HCT116 (cell line): Measurements from ENCODE around the gene TNPO1. TPM values are rescaled to one million over a fixed set of nuclear protein-coding genes. Genes with fewer than 3 reads are reported as not detected.

Source experiments
- ATAC-seq: fragments of 200-7000 bp; cut with Tn5 transposase; 2 replicates; pipeline ENCODE4 v1.9.1; 2020; ENCODE audit warnings: mild to moderate bottlenecking, moderate library complexity
- BruUV-seq: library from RNA; stranded (reverse); fragments of 400-500 nt; replicated peaks from 2 replicates; lab custom pipeline; 2021; lab: Mats Ljungman, UMichigan
- CTCF ChIA-PET: fragments of 300-600 bp; sonication (Branson Sonifier 250); formaldehyde crosslinking; loops from one replicate; lab custom pipeline; 2021; ENCODE audit warnings: antibody characterized with exemption; lab: Charles Lee
- POLR2A ChIA-PET: fragments of 300-600, 350-600 bp; sonication (Branson Sonifier 250); formaldehyde crosslinking; loops from one replicate; lab custom pipeline; 2021; ENCODE audit warnings: antibody characterized with exemption; lab: Charles Lee
- RAD21 ChIA-PET, 2 experiments: fragments of 300-600 bp; sonication (Branson Sonifier 250); formaldehyde crosslinking; loops; one replicate each; lab custom pipeline; 2023; ENCODE audit warnings: low total read pairs in 2 of 2; ENCODE audit not compliant: uncharacterized antibody in 2 of 2, unreplicated experiment in 2 of 2, low non-redundant PET in 1 of 2; lab: Charles Lee
- DNase-seq: peaks from one replicate; pipeline ENCODE4 v3.0.0-alpha.2; 2010; ENCODE audit warnings: low read depth, low spot score
- H2AFZ ChIP-seq: fragments of 200-600 bp; shearing (Covaris generic), sonication (generic); 2 replicates; pipeline ENCODE4 v1.6.1; 2017; ENCODE audit warnings: low read depth, mixed run types, mixed read lengths, antibody characterized with exemption, low read length; ENCODE audit not compliant: poor library complexity, severe bottlenecking
- H3K27ac ChIP-seq: 2 replicates; pipeline ENCODE4 v1.5.1; 2012; ENCODE audit warnings: low read depth, low read length
- H3K27me3 ChIP-seq: fragments of 200-600 bp; sonication (generic); 2 replicates; pipeline ENCODE4 v1.6.1; 2016; ENCODE audit warnings: mixed run types, low read length, mixed read lengths; ENCODE audit not compliant: insufficient read depth
- H3K36me3 ChIP-seq, 2 experiments: fragments of 200-500 bp in 1 of 2; fragments of 200-600 bp in 1 of 2; sonication (Bioruptor generic) in 1 of 2; sonication (generic) in 1 of 2; 2 replicates each; pipeline versions ENCODE4 v1.5.1 to v1.6.1; 2014 to 2016; ENCODE audit warnings: low read length in 2 of 2, inconsistent platforms in 1 of 2, mixed read lengths in 1 of 2, mixed run types in 1 of 2; ENCODE audit not compliant: insufficient read depth in 2 of 2, control insufficient read depth in 1 of 2
- H3K4me1 ChIP-seq, 2 experiments: fragments of 200-600 bp in 1 of 2; sonication (generic) in 1 of 2; 2 replicates each; pipeline versions ENCODE4 v1.5.1 to v1.6.1; 2012 to 2017; ENCODE audit warnings: low read length in 2 of 2, inconsistent platforms in 1 of 2, mild to moderate bottlenecking in 1 of 2, mixed read lengths in 1 of 2, mixed run types in 1 of 2, moderate library complexity in 1 of 2; ENCODE audit not compliant: insufficient read depth in 2 of 2, control insufficient read depth in 1 of 2
- H3K4me2 ChIP-seq: fragments of 200-600 bp; sonication (generic); 2 replicates; pipeline ENCODE4 v1.6.1; 2017; ENCODE audit warnings: mixed run types, low read length, mixed read lengths
- H3K4me3 ChIP-seq, 2 experiments: fragments of 200-600 bp in 1 of 2; sonication (generic) in 1 of 2; replicated peaks in 1 of 2; 2 replicates each; pipeline ENCODE4 v1.5.1; 2011 to 2016; ENCODE audit warnings: low read length in 2 of 2, control low read depth in 1 of 2, low read depth in 1 of 2, mild to moderate bottlenecking in 1 of 2, mixed read lengths in 1 of 2, mixed run types in 1 of 2
- H3K79me2 ChIP-seq: fragments of 200-600 bp; sonication (generic); 2 replicates; pipeline ENCODE4 v1.6.1; 2017; ENCODE audit warnings: mild to moderate bottlenecking, mixed run types, low read length, moderate library complexity, mixed read lengths; ENCODE audit not compliant: insufficient read depth
- H3K9ac ChIP-seq: fragments of 200-600 bp; sonication (generic); 2 replicates; pipeline ENCODE4 v1.6.1; 2016; ENCODE audit warnings: low read length, mixed read lengths
- H3K9me2 ChIP-seq: fragments of 200-600 bp; sonication (generic), shearing (Covaris generic); 2 replicates; pipeline ENCODE4 v1.6.1; 2017; ENCODE audit warnings: mixed run types, mild to moderate bottlenecking, moderate library complexity; ENCODE audit not compliant: insufficient read depth
- H3K9me3 ChIP-seq, 2 experiments: fragments of 200-500 bp in 1 of 2; fragments of 200-600 bp in 1 of 2; sonication (Bioruptor generic) in 1 of 2; sonication (generic) in 1 of 2; 2 replicates each; pipeline ENCODE4 v1.6.1; 2014 to 2017; ENCODE audit warnings: low read length in 2 of 2, mixed read lengths in 2 of 2, inconsistent platforms in 1 of 2, low read depth in 1 of 2, mild to moderate bottlenecking in 1 of 2, mixed run types in 1 of 2, moderate library complexity in 1 of 2; ENCODE audit not compliant: control insufficient read depth in 1 of 2, insufficient read depth in 1 of 2
- H4K20me1 ChIP-seq: fragments of 200-600 bp; sonication (generic), shearing (Covaris generic); 2 replicates; pipeline ENCODE4 v1.6.1; 2017; ENCODE audit warnings: mixed run types, mild to moderate bottlenecking, moderate library complexity; ENCODE audit not compliant: insufficient read depth
- CEBPB ChIP-seq: IDR thresholded peaks from 2 replicates; pipeline ENCODE4 v1.6.1; 2012; ENCODE audit warnings: low read depth
- EGR1 ChIP-seq: IDR thresholded peaks from 2 replicates; pipeline ENCODE4 v1.6.1; 2012; ENCODE audit warnings: low read depth
- ELF1 ChIP-seq: IDR thresholded peaks from 2 replicates; pipeline ENCODE4 v1.6.1; 2012; ENCODE audit warnings: low read depth, borderline replicate concordance
- EZH2 ChIP-seq: fragments of 200-600 bp; sonication (generic); IDR thresholded peaks from 2 replicates; pipeline ENCODE4 v1.6.1; 2017; ENCODE audit warnings: antibody characterized with exemption, mixed run types
- FOSL1 ChIP-seq: IDR thresholded peaks from 2 replicates; pipeline ENCODE4 v1.6.1; 2012; ENCODE audit warnings: low read depth
- JUND ChIP-seq: IDR thresholded peaks from 2 replicates; pipeline ENCODE4 v1.6.1; 2012
- POLR2A ChIP-seq: IDR thresholded peaks from 2 replicates; pipeline ENCODE4 v1.7.0; 2011; ENCODE audit warnings: borderline replicate concordance; ENCODE audit not compliant: insufficient read depth, insufficient read length; ENCODE audit errors: extremely low read depth
- SRF ChIP-seq: IDR thresholded peaks from 2 replicates; pipeline ENCODE4 v1.6.1; 2012; ENCODE audit warnings: low read depth
- YY1 ChIP-seq: IDR thresholded peaks from 2 replicates; pipeline ENCODE4 v1.6.1; 2011; ENCODE audit warnings: low read length, low read depth, moderate library complexity, mild to moderate bottlenecking; ENCODE audit not compliant: insufficient replicate concordance; ENCODE audit errors: extremely low read depth
- ZFX ChIP-seq: fragments of 450-650 bp; IDR thresholded peaks from 2 replicates; pipeline ENCODE4 v1.6.1; 2017
- ZNF274 ChIP-seq: fragments of 200-500 bp; sonication (Bioruptor generic); IDR thresholded peaks from 2 replicates; pipeline ENCODE4 v1.6.1; 2014; ENCODE audit warnings: mild to moderate bottlenecking, low read depth, low read length, inconsistent platforms
- intact Hi-C: fragments of 100-400 bp; cut with micrococcal nuclease; formaldehyde crosslinking; loops from 2 replicates; pipeline ENCODE4 v1.10.0; 2022
- total RNA-seq: library from RNA; stranded (reverse); gene quantifications from one replicate; pipeline ENCODE4 v1.2.1, GENCODE V29; 2021; ENCODE audit not compliant: unreplicated experiment
- TF ChIP-seq, protein P1 (sequence below), 3 experiments: fragments of 200-600 bp in 1 of 3; sonication (generic) in 1 of 3; IDR thresholded peaks in 2 of 3; conservative IDR thresholded peaks in 1 of 3; 2 replicates each; pipeline ENCODE4 v1.5.1; 2012 to 2017; ENCODE audit warnings: low read depth in 2 of 3, low read length in 2 of 3, antibody characterized with exemption in 1 of 3, borderline replicate concordance in 1 of 3, control low read depth in 1 of 3, mild to moderate bottlenecking in 1 of 3, mixed read lengths in 1 of 3, mixed run types in 1 of 3, moderate library complexity in 1 of 3; ENCODE audit not compliant: insufficient read depth in 1 of 3
- TF ChIP-seq, protein P2 (sequence below): IDR thresholded peaks from 2 replicates; pipeline ENCODE4 v1.6.1; 2012; ENCODE audit warnings: low read depth
- TF ChIP-seq, protein P3 (sequence below): IDR thresholded peaks from 2 replicates; pipeline ENCODE4 v1.6.1; 2012

TNPO1 gene
- total RNA-seq, 1 experiment from 2014 or later = 104 TPM

DNA sequence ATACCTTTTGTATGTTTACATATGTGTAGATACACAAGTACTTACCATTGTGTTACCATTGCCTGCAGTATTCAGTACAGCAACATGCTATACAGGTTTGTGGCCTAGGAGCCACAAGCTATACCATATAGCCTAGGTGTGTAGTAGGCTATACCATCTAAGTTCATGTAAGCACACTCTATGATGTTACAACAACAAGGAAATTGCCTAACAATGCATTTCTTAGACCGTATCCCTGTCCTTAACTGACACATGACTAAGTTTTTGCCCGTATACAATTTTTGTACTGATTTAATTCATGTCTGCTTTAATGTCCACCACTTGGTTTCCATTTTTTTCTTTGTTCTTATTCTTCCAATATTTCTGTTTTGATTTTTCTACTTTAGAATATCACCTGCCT is 18.5 kb downstream of the TNPO1 start:
- Histone ChIP-seq H3K9me2 (no peaks in the 10 kb centered on the region), H3K79me2 (peaks cover 4% of the 10 kb centered on the region; the same call in 1 of the 2 replicates), H3K9ac (no peak overlapping the region), H3K4me3 (no peak overlapping the region), H2AFZ (no peak overlapping the region), H3K4me2 (no peak overlapping the region), H3K36me3 (no peaks in the 10 kb centered on the region), H3K9me3 (no peaks in the 10 kb centered on the region), H3K4me1 (peaks cover 0 to 5% of the 10 kb centered on the region in 2 experiments; a peak in 2 of 4 replicates), H4K20me1 (no peaks in the 10 kb centered on the region), H3K27ac (no peak overlapping the region), H3K27me3 (no peaks in the 10 kb centered on the region)
- intact Hi-C loops = no loop called here
- ATAC-seq (no peak), DNase-seq (no peak)
- ChIA-PET CTCF (no interaction called here), RAD21 (no interaction called here), POLR2A (no interaction called here)
- no TSS peak for BruUV-seq
- no peak for TF ChIP-seq CEBPB
- TF ChIP-seq, protein P1, sequence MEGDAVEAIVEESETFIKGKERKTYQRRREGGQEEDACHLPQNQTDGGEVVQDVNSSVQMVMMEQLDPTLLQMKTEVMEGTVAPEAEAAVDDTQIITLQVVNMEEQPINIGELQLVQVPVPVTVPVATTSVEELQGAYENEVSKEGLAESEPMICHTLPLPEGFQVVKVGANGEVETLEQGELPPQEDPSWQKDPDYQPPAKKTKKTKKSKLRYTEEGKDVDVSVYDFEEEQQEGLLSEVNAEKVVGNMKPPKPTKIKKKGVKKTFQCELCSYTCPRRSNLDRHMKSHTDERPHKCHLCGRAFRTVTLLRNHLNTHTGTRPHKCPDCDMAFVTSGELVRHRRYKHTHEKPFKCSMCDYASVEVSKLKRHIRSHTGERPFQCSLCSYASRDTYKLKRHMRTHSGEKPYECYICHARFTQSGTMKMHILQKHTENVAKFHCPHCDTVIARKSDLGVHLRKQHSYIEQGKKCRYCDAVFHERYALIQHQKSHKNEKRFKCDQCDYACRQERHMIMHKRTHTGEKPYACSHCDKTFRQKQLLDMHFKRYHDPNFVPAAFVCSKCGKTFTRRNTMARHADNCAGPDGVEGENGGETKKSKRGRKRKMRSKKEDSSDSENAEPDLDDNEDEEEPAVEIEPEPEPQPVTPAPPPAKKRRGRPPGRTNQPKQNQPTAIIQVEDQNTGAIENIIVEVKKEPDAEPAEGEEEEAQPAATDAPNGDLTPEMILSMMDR (IDR thresholded peaks at IDR 0.05 in 2 of 3, conservative IDR thresholded peaks at IDR 0.05 in 1 of 3; ENCODE audit: borderline replicate concordance in 1 of 3, insufficient read depth in 1 of 3, low read depth in 2 of 3, low read length in 2 of 3) = no peak
- no peak for TF ChIP-seq EZH2
- TF ChIP-seq, protein P2, sequence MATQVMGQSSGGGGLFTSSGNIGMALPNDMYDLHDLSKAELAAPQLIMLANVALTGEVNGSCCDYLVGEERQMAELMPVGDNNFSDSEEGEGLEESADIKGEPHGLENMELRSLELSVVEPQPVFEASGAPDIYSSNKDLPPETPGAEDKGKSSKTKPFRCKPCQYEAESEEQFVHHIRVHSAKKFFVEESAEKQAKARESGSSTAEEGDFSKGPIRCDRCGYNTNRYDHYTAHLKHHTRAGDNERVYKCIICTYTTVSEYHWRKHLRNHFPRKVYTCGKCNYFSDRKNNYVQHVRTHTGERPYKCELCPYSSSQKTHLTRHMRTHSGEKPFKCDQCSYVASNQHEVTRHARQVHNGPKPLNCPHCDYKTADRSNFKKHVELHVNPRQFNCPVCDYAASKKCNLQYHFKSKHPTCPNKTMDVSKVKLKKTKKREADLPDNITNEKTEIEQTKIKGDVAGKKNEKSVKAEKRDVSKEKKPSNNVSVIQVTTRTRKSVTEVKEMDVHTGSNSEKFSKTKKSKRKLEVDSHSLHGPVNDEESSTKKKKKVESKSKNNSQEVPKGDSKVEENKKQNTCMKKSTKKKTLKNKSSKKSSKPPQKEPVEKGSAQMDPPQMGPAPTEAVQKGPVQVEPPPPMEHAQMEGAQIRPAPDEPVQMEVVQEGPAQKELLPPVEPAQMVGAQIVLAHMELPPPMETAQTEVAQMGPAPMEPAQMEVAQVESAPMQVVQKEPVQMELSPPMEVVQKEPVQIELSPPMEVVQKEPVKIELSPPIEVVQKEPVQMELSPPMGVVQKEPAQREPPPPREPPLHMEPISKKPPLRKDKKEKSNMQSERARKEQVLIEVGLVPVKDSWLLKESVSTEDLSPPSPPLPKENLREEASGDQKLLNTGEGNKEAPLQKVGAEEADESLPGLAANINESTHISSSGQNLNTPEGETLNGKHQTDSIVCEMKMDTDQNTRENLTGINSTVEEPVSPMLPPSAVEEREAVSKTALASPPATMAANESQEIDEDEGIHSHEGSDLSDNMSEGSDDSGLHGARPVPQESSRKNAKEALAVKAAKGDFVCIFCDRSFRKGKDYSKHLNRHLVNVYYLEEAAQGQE = no peak
- TF ChIP-seq JUND = no peak
- TF ChIP-seq ZNF274 = no peak
- no peak for TF ChIP-seq FOSL1
- no peak for TF ChIP-seq POLR2A
- no peak for TF ChIP-seq YY1
- TF ChIP-seq ZFX = no peak
- TF ChIP-seq EGR1 = no peak
- TF ChIP-seq SRF = no peak
- no peak for TF ChIP-seq ELF1
- TF ChIP-seq, protein P3, sequence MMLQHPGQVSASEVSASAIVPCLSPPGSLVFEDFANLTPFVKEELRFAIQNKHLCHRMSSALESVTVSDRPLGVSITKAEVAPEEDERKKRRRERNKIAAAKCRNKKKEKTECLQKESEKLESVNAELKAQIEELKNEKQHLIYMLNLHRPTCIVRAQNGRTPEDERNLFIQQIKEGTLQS = no peak
